A204.1 (cell line): ENCODE data around the gene CAPN15.

ENCODE experiments used
- FAIRE-seq: peaks from 2 replicates; lab custom pipeline; 2012; peaks lifted over from hg19 to GRCh38; lab: Jason Lieb, UNC

CAPN15 gene

DNA sequence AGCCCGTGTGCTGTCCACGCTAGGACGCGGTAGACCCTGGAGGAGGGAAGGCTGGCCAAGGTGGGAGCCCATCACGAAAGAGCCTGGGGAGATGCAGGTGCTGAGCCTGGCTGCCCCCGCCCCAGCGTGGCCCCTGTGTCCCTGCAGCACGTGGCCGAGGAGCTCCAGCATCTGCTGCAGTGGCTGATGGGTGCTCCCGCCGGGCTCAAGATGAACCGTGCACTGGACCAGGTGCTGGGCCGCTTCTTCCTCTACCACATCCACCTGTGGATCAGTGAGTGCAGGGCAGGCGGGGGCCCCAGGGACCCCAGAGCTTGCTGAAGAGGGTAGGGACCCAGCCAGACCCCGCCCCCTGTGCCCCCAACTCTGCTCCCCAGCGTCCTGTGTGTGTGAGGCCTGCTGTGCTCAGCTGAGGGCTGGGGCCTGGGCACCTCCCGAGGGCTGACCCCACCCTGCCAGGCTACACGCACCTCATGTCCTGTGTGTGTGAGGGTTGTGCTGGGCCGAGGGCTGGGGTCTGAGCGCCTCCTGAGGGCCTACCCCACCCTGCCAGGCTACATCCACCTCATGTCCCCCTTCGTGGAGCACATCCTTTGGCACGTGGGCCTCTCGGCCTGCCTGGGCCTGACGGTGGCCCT lies 50.8 kb downstream of the CAPN15 start:
- FAIRE-seq = no peak

DNA sequence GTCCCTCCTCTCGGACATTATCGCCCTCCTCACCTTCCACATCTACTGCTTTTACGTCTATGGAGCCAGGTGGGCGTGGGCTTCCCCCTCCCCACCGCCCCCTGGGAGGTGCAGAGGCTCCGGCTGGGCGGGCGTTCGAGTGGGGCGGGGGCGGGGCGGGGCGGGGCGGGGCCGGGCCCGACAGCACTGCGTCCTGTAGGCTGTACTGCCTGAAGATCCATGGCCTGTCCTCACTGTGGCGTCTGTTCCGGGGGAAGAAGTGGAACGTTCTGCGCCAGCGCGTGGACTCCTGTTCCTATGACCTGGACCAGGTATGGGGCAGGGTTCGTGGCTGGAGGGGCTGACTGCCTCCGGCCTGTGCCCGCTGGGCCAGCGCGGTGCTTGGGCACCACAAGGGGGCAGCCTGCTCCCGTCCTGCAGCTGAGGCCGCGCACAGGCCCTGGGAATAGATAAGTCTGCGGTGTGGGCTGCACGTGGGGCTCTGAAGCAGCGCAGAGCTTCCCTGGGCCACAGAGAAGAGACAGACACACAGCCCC lies 51.4 kb downstream of the CAPN15 start:
- FAIRE-seq = no peak

DNA sequence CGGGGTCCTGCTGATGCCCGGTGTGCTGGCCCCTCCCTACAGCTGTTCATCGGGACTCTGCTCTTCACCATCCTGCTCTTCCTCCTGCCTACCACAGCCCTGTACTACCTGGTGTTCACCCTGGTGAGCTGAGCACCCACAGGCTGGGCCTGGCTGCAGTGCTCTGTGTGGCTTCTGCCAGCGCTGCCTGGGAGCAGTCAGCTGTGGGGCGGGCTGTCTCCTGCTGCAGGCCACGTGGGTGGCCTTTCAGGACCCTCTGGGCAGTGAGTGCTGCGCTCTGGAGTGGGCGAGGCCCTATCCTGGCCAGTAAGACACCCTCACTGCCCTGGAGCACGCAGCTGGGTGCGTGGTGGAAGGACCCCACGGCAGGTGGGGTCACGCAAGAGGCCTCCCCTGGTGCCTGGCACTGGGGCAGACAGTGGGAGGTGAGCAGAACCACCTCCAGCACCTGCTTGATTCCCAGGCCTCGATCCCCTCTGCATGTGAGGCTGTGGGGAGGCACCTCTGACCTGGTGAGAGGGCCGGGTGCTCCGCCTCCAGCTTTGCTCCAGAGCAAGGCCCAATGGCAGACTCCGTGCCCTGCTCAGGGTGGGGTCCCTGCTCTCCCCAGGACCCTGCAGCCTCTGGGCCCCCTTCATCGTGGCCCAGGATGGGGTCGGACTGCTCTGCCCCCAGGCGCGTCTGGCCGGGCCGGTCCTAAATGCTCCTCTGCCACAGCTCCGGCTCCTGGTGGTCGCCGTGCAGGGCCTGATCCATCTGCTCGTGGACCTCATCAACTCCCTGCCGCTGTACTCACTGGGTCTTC lies 52.8 kb downstream of the CAPN15 start:
- no peak for FAIRE-seq

DNA sequence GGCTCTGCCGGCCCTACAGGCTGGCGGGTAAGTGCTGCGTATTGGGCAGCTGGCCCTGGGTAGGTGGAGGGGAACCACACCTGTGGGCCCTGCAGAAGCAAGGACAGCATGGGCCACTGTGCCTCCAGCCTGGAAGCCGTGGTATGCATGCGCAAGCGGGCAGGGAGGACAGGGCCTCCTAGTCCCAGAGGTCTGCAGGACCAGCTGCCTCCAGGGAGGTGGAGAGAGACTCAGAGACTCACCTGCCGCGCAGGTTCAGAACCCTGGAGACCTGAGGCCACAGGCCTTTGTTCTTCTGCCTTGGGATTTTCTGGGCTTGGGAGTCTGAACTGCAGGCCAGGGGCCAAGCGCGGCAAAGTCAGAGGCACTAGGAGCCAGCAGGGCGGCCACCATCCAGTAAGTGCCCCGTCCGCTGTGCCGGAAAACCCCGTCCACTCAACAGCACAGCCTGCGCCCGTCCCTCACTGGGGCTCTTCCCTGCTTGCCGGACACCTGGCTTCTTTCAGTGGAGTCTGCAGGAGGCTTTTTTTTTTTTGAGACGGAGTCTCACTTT lies 53.5 kb downstream of the CAPN15 start:
- no peak for FAIRE-seq

DNA sequence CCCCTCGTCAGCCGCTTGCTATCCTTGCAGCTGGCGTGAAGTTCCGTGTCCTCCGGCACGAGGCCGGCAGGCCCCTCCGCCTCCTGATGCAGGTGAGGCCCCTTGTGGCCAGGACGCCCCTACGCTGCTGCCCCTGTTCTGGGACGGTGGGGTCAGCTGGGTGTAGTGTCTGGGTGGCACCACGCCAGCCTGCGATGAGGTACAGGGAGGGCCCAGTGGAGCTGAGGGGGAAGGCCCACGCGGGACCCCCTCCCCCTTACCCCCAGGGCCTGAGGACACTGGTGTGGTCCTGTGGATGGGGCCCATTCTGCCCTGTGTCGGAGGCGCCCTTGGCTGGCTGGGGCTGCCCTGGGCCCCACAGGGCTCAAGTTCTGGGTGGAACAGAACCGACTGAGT lies 54.7 kb downstream of the CAPN15 start:
- no peak for FAIRE-seq

DNA sequence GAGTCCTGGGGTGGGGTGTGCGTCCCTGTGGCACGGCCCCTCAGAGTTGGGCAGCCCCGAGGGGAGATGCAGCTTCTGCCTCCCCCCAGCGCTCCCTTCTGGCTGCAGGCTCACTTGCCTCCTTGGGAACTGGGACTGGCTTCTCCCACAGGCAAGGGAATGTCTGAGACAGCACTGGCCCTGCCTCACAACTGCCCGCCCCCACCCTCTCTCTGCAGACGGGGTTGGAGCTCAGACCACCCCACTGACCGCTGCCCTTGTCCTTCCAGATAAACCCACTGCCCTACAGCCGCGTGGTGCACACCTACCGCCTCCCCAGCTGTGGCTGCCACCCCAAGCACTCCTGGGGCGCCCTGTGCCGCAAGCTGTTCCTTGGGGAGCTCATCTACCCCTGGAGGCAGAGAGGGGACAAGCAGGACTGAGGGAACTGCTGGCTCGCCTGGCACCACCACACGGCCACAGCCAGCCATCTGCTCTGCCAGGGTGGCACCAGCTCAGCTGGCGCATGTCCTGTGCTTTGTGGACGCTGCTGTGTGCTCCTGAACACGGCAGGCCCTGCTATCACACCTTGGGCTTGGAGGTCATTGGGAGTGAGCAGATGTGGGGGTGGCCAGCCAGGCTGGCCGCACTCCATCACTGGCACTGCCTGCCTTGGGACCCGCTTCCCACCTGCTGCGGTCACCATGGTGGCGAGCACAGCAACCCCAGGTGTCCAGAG lies 55.3 kb downstream of the CAPN15 start:
- no peak for FAIRE-seq

DNA sequence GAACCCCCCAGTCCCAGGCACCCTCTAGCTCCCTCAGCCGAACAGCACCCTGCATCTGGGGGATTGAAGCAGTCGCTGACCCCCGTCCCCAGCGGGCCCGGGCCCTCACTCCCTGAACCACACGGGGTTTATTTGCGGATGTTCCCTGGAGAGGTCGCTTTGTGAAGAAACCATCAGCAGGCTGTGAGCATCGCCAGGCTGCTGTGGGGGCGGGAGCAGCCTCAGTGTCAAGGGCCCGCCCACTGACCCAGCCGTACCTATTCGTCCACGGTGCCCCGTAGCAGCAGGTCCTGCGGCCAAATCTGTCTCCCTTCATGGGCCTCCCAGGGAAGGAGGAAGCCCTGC lies 55.9 kb downstream of the CAPN15 start:
- no peak for FAIRE-seq

DNA sequence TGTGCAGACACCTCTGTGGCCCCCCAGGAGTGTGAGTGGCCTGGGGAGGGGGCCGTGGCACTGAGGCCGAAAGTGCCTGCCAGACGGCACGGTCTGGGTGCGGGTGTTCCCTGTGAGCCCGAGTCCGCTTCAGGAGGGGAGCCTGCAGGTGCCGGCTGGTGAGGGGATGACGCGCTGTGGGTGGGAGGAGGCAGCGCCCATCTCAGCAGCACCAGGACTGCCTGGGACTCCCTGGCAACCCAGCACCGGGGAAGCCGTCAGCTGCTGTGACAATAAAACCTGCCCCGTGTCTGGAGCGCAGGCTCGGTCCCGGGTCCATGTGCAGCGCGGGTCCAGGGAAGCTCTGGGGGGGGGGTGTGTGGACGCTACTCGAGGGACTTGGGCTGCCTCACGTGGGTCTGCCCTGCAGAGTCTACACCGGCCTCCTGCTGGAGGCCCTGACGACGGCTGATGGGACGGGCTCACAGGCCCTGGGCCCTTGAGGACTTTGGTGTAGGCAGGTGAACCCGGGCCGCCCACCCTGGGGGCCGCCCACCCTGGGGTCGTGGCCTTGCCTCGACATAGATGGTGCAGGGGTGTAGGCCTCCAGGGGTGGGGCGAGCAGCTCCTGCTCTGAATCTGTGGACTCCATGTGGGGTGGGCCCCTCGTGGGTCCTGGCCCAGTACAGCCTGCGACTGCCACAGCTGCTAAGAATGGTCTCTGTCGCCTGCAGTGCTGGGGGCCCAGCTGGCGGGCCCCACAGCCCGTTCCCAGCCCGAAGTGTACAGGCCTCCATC lies 56.5 kb downstream of the CAPN15 start:
- no peak for FAIRE-seq

DNA sequence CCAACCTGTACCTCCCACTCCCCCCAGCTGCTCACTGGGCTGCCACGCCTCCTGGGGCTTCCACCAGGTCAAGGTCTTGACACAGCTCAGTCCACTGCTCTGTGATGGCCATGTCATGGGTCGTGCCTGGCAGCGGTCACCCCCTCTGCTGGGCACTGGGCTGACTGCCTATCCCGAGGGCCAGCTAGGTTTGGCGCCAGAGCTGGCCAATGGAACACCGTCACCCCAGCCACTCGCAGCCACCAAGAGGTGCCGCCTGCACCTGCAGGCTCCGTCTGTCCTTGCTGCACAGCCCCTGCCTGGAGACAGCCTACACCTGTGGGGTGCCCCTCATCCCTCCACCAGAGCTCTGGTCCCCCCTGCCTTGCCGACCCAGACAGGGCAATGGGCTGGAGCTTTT lies 57.8 kb downstream of the CAPN15 start:
- no peak for FAIRE-seq

DNA sequence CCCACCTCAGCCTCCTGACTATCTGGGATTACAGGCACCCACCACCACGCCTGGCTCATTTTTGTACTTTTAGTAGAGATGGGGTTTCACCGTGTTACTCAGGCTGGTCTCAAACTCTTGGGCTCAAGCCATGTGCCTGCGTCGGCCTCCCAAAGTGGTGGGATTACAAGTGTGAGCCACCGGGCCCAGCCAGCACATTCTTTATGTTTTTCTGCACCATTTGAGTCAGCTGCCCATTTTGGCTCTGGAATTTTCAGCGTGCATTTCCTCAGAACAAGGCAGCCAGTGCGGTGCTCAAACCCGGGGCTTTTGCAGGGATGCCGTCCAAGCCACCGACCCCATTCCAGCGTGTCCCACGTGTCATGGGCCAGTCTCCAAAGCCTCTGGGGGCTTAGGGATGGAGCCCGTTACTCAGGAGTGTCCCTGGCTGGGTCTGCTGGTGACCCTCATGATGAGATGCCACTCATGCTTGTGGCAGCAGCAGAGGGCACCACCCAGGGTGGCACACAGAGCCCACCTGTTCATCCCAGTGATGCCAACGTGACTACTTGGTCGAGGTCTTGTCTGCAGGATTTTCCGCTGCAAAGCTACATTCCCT lies 58.6 kb downstream of the CAPN15 start:
- no peak for FAIRE-seq

DNA sequence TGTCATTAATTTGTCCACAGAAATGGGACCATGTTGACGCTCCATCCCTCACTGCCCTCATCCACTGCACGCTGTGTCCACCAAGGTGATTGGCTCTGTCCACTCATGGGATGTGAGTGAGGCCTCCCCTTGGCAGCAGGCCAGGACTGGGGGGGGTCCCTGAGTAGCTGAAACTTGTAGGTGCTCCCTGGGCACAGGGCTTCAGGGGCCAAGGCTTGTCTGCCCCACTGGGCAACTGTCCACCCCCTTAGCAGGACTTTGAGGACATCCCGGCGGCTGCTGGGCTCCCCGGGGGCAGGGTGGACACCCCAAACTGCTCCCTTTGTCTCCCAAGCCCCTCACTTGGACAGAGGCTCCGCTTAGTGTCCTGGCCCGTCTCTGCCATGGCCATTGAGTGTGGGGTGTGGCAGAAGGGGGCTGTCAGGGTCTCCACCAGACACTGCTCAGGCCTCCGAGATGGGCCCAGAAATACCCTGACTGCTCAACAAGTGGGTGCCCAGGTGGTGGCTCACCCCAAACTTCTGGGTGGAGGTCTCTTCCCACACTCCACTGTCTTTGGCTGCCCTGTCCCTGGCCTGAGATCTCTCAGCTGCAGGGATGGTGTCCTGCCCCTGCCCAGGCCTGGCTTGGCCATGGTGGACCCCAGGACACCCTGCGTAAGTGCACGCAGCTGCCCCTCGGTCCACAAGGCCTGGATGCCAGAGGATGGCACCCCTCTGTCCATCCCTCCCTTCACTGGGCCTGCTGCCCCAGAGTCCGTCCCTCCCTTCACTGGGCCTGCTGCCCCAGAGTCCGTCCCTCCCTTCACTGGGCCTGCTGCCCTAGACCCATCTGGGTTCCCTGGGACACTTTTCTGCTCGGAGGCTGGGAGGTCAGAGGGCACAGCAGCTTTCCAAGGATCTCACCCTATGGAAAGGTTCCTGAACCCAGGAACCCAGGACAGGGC lies 59.4 kb downstream of the CAPN15 start:
- no peak for FAIRE-seq

DNA sequence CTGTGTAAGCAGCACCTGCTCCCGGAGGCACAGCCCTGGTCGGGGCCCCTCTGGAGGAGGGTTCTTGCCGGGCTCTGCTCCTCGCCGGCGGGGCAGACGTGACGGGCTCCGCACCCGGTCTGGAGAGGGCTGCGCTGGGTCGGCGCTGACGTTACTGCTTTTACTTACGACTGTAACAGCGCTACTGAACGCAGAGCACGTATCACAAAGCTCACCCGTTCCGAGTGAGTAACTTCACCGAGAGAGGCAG lies 61.1 kb downstream of the CAPN15 start:
- no peak for FAIRE-seq

DNA sequence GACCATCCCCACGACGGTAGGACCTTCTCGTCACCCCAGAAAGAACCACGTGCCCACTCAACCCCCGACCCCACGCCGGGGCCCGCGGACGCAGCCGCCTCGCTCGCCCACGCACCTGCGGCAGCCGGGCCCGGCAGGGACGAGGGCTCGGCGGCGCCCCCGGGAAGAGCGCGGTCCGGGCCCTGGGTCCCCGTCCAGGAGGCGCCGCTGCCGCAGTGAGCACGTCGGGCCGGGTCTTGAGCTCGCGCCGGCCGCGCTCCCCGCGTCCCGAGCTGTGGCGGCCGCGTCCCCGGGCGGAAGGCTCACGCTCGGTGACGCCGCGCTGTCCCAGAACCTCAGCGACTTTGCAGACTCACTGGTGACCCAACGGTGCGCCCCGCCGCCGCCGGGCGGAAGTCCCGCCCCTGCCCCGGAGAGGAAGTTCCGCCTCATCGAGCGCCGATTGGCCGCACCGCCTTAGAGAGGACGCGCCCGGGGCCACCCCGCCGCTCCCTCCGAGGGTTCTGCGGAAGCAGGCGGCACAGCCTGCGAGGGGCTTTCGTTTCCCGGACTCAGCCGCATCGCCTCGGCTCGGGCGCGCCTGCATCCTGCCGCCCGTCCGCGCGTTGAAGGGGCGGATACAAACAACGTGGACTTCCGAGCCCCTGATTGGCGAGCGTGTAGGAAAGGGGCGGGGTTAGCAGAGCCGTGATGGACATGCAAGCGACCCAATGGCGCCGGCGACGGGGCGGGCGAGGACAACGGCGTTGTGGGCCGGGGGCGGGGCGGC lies 61.6 kb downstream of the CAPN15 start:
- FAIRE-seq = no peak

DNA sequence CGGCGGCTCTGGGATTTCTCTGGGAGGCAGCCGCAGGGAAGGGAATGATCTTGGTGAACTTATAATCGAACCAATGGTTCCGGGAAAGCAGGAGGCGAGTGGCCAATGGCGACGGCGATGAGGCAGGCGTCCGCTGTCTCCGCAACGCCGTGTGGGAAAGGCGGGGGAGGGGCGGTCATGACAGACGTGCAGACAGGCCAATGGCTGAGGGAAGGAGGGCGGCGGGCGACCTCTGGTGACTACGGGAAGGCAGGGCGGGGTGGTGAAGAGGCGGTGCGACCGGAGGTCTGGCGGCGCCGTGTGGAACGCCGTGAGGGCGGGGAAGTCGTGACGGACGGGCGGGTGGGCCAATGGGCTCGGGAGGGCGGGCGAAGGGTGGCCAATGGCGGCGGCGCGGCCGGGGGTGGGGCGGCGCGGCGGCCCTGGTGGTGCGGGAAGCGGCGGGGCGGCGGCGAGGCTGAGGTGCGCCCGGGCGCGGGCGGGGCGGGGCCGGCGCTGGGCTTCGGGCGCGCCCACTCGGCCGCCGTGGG lies 62.2 kb downstream of the CAPN15 start, which contains the start of gene RAB40C:
TSS of gene RAB40C (plus strand) at position 409 of the 530 bp plus-strand sequence. CDS start 226 bp downstream, outside the sequence.
- FAIRE-seq = no peak

DNA sequence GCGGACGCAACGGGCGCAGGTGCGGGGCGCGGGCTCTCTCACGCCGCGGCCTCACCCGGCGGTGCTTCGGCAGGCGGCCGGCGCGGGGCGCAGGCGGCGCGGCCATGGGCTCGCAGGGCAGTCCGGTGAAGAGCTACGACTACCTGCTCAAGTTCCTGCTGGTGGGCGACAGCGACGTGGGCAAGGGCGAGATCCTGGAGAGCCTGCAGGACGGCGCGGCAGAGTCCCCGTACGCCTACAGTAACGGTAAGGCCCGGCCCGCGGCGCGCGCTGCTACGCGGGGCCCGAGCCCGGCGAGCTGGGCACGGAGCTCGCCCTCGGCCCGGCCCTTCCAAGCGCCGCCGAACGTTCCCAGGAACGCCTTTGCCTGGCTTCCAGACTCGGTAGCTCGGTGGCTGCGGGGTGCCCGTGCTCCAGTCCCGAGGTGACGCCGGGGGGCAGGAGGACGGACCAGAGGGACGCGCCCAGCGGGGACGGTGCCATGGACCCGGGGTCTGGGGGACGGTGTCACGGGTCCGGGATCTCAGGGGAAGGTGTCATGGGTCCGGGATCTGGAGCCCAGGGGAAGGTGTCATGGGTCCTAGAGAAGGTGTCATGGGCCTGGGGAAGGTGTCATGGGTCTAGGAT lies 62.8 kb downstream of the CAPN15 start:
- no peak for FAIRE-seq

DNA sequence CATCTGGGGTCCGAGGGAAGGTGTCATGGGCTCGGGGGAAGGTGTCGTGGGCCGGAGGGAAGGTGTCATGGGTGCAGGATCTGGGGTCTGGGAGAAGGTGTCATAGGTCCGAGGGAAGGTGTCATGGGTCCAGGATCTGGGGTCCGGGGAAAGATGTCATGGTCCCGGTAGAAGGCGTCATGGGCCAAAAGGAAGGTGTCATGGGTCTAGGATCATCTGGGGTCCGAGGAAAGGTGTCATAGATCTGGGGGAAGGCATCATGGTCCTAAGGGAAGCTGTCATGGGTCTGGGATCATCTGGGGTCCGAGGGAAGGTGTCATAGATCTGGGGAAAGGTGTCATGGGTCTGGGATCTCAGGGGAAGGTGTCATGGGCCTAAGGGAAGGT lies 63.3 kb downstream of the CAPN15 start:
- no peak for FAIRE-seq

DNA sequence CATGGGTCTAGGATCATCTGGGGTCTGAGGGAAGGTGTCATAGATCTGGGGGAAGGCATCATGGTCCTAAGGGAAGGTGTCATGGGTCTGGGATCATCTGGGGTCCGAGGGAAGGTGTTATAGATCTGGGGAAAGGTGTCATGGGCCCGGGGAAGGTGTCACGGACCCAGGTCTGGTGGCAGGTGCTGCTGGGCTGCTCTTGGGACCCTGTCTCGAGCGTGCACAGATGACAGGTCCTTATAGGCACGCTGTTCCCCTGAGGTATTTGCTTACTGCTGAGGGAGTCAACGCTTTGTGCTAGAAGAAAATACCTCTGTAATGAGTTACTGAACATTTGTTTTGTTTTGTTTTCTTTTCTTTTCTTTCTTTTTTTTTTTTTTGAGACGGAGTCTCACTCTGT lies 63.7 kb downstream of the CAPN15 start:
- FAIRE-seq = no peak

DNA sequence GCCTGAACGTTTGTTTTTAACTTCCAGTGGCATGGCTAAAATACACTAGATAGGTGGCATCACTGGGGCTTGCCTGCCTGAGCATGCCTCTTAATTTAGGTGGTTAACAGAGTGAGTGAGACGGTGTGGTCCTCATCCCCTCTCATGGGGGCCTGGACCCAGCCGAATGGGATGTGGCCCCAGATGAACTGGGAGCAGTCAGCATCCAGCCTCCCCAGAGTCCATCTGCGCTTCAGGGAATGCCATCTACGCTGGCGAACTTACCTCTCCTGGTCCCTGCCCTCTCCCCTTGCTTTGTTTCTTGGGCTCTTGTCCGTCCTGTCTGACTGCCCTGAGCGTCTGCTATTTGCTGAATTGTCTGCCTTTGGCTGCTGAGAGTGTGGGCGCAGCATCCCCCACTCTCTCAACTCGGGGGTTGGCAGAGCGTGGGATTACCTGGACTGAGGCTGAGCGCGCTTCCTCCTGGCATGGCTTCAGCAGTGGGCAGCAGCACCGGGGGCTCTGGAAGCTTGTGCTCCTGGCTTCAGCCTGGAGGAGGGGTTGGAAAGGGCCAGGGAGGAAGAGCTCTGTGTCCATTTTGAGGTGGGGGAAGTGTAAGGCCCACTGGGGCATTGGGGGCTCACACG lies 64.5 kb downstream of the CAPN15 start:
- FAIRE-seq = no peak
